Measurements from ENCODE around the gene OTUD7B. TPM values are rescaled to one million over a fixed set of nuclear protein-coding genes. Genes with fewer than 3 reads are reported as not detected.

The OTUD7B gene
- total RNA-seq, 4 donors from 2014 or later = 16.0 to 41.4 (median 30.0) TPM

- TF ChIP-seq CTCF (IDR thresholded peaks at IDR 0.05; ENCODE audit: low read depth) = no peak
Observed at GRCh38 chr1:149986486-149987296, 23.8 kb downstream of the OTUD7B start.

- TF ChIP-seq CTCF (IDR thresholded peaks at IDR 0.05; ENCODE audit: low read depth) = no peak
Observed at GRCh38 chr1:149979972-149980540, 30.5 kb downstream of the OTUD7B start.

- no peak for TF ChIP-seq CTCF (IDR thresholded peaks at IDR 0.05; ENCODE audit: low read depth)
Observed at GRCh38 chr1:149979245-149979971, 31.1 kb downstream of the OTUD7B start.

- TF ChIP-seq CTCF (IDR thresholded peaks at IDR 0.05; ENCODE audit: low read depth) = no peak
Observed at GRCh38 chr1:149978547-149979023, 31.9 kb downstream of the OTUD7B start.

GRCh38 chr1:149977345-149977744 is 33.2 kb downstream of the OTUD7B start:
- TF ChIP-seq CTCF (IDR thresholded peaks at IDR 0.05; ENCODE audit: low read depth) = no peak

GRCh38 chr1:149972547-149972946 is 38.0 kb downstream of the OTUD7B start:
- TF ChIP-seq CTCF (IDR thresholded peaks at IDR 0.05; ENCODE audit: low read depth) = no peak

- no peak for TF ChIP-seq CTCF (IDR thresholded peaks at IDR 0.05; ENCODE audit: low read depth)
Observed at GRCh38 chr1:149967646-149968045, 42.9 kb downstream of the OTUD7B start.
